Measurements from ENCODE around the gene RHBDF1.

DNA sequence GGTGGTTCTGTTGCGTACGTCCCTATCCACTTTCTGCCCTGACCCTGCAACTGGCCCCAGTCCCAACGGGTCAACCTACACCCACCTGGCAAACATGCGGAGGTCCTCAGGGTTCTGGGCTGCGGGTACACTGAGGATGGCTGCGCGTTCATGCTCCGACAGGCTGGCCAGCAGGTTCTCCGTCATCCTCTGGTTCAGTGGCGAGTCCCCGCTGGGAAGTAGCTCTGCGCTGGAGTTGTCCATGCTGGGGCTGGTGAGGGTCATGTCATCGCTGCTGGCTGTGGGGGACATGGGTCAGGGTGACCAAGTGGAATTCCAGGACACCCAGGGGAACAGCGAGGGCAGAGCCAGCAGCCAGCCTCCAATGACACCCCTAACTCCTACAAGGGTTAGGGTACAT, 16.2 kb upstream of the RHBDF1 start:
- TF ChIP-seq EZH2 (IDR thresholded peaks at IDR 0.05), result no peak
- TF ChIP-seq POLR2AphosphoS5 (IDR thresholded peaks at IDR 0.05; ENCODE audit: borderline replicate concordance, low read depth, low read length), result no peak

Data from SK-N-MC (cell line).